Measurements from ENCODE around the gene IRAK1. TPM values are rescaled to one million over a fixed set of nuclear protein-coding genes. Genes with fewer than 3 reads are reported as not detected.

The IRAK1 gene
- total RNA-seq, 2 experiments from 2014 or later = 61.2 to 67.4 TPM

GRCh38 chrX:154063234-154063633 is 43.5 kb upstream of the IRAK1 start:
- ChIA-PET POLR2A (no interaction called here), CTCF (no interaction called here)
- Histone ChIP-seq H3K4me3 (ENCODE audit: low read length) (no peak overlapping the region), H3K9me3 (ENCODE audit: control insufficient read depth in 1 of 2, insufficient read depth in 1 of 2, low read length in 2 of 2) (no peaks in the 10 kb centered on the region), H3K4me1 (ENCODE audit: insufficient read depth, low read length) (peaks cover 80% of the 10 kb centered on the region), H3K27me3 (ENCODE audit: control insufficient read depth in 1 of 2, insufficient read depth in 2 of 2, low read length in 2 of 2) (no peaks in the 10 kb centered on the region), H3K36me3 (ENCODE audit: insufficient read depth, low read length) (peaks cover 18% of the 10 kb centered on the region), H3K27ac (ENCODE audit: low read depth in 1 of 2, low read length in 2 of 2) (no peak overlapping the region)
- DNase-seq (no peak), ATAC-seq (ENCODE audit: poor library complexity) (peak; percentile 26)
- H3K27me3 Mint-ChIP-seq = no peaks in the 10 kb centered on the region
- no peak overlapping the region for H3K4me3 Mint-ChIP-seq
- peaks cover 46% of the 10 kb centered on the region for H3K36me3 Mint-ChIP-seq (ENCODE audit: low read depth)
- intact Hi-C loops (cut with DNase I, micrococcal nuclease) = loop anchor here in 1 of 2 experiments (10.0 kb wide), 1 partner anchor 48 kb away; the partner anchor contains the start of gene IRAK1
- peaks cover 81% of the 10 kb centered on the region for H3K4me1 Mint-ChIP-seq (ENCODE audit: low read depth)
- TF ChIP-seq CTCF (IDR thresholded peaks at IDR 0.05) = no peak
- H3K27ac Mint-ChIP-seq = peak overlapping the region; percentile 83
- H3K9me3 Mint-ChIP-seq = no peaks in the 10 kb centered on the region

GRCh38 chrX:154061801-154062200 is 42.1 kb upstream of the IRAK1 start:
- no peak for TF ChIP-seq CTCF (IDR thresholded peaks at IDR 0.05)
- Histone ChIP-seq H3K9me3 (ENCODE audit: control insufficient read depth in 1 of 2, insufficient read depth in 1 of 2, low read length in 2 of 2) (no peaks in the 10 kb centered on the region), H3K4me3 (ENCODE audit: low read length) (no peak overlapping the region), H3K27me3 (ENCODE audit: control insufficient read depth in 1 of 2, insufficient read depth in 2 of 2, low read length in 2 of 2) (no peaks in the 10 kb centered on the region), H3K36me3 (ENCODE audit: insufficient read depth, low read length) (peaks cover 22% of the 10 kb centered on the region), H3K4me1 (ENCODE audit: insufficient read depth, low read length) (peaks cover 80% of the 10 kb centered on the region), H3K27ac (ENCODE audit: low read depth in 1 of 2, low read length in 2 of 2) (peak overlapping the region in 1 of 2 donors; percentile 21)
- no peak for DNase-seq
- H3K36me3 Mint-ChIP-seq (ENCODE audit: low read depth) = peaks cover 61% of the 10 kb centered on the region
- intact Hi-C loops (cut with DNase I, micrococcal nuclease) = loop anchor here in 1 of 2 experiments (10.0 kb wide), 1 partner anchor 47 kb away; the partner anchor contains the start of gene IRAK1
- ATAC-seq (ENCODE audit: poor library complexity) = no peak
- H3K27ac Mint-ChIP-seq = peak overlapping the region; percentile 60
- H3K9me3 Mint-ChIP-seq = no peaks in the 10 kb centered on the region
- peaks cover 85% of the 10 kb centered on the region for H3K4me1 Mint-ChIP-seq (ENCODE audit: low read depth)
- CTCF ChIA-PET = no interaction called here
- H3K27me3 Mint-ChIP-seq = no peaks in the 10 kb centered on the region
- peak overlapping the region; percentile 38 for H3K4me3 Mint-ChIP-seq
- POLR2A ChIA-PET = no interaction called here

- no peak for ATAC-seq (ENCODE audit: poor library complexity)
- POLR2A ChIA-PET = interaction anchor here (0.7 kb wide), 1 partner anchor 33 kb away, joined by 3 read pairs; no protein-coding TSS in a partner anchor
- Mint-ChIP-seq H3K27ac (peak overlapping the region; percentile 60), H3K9me3 (no peaks in the 10 kb centered on the region), H3K4me3 (no peak overlapping the region), H3K27me3 (no peaks in the 10 kb centered on the region), H3K36me3 (ENCODE audit: low read depth) (peaks cover 73% of the 10 kb centered on the region), H3K4me1 (ENCODE audit: low read depth) (peaks cover 77% of the 10 kb centered on the region)
- Histone ChIP-seq H3K9me3 (ENCODE audit: control insufficient read depth in 1 of 2, insufficient read depth in 1 of 2, low read length in 2 of 2) (no peaks in the 10 kb centered on the region), H3K27me3 (ENCODE audit: control insufficient read depth in 1 of 2, insufficient read depth in 2 of 2, low read length in 2 of 2) (no peaks in the 10 kb centered on the region), H3K4me1 (ENCODE audit: insufficient read depth, low read length) (peaks cover 70% of the 10 kb centered on the region), H3K27ac (ENCODE audit: low read depth in 1 of 2, low read length in 2 of 2) (peak overlapping the region in 1 of 2 donors; percentile 22), H3K4me3 (ENCODE audit: low read length) (no peak overlapping the region), H3K36me3 (ENCODE audit: insufficient read depth, low read length) (peaks cover 25% of the 10 kb centered on the region)
- TF ChIP-seq CTCF (IDR thresholded peaks at IDR 0.05) = no peak
- CTCF ChIA-PET = interaction anchor here (1.2 kb wide), 1 partner anchor 8 kb away, joined by 3 read pairs; no protein-coding TSS in a partner anchor
- DNase-seq = no peak
- intact Hi-C loops (cut with DNase I, micrococcal nuclease) = loop anchor here in 1 of 2 experiments (10.0 kb wide), 1 partner anchor 45 kb away; the partner anchor contains the start of gene IRAK1
Measured at GRCh38 chrX:154059729-154060245, 40.1 kb upstream of the IRAK1 start.
